ENCODE measurements around the gene SDHC.

Gene SDHC

GRCh38 chr1:161333166-161333565 is 19.0 kb downstream of the SDHC start:
- TF ChIP-seq CTCF (IDR thresholded peaks at IDR 0.05; ENCODE audit: low read depth, low read length, missing control alignments): no peak
- no peak overlapping the region for H3K4me3 ChIP-seq (ENCODE audit: low read depth, low read length)
- DNase-seq (ENCODE audit: low read depth): no peak

- no peak for TF ChIP-seq CTCF (IDR thresholded peaks at IDR 0.05; ENCODE audit: low read depth, low read length, missing control alignments)
Measured at GRCh38 chr1:161335796-161336195, 21.6 kb downstream of the SDHC start.

GRCh38 chr1:161342177-161342576 is 28.0 kb downstream of the SDHC start:
- no peak for TF ChIP-seq CTCF (IDR thresholded peaks at IDR 0.05; ENCODE audit: low read depth, low read length, missing control alignments)

More at GRCh38 chr1:161335796-161336195, 21.6 kb downstream of the SDHC start:
- H3K4me3 ChIP-seq (ENCODE audit: low read depth, low read length): no peak overlapping the region
- no peak for DNase-seq (ENCODE audit: low read depth)

GRCh38 chr1:161342821-161343220 is 28.6 kb downstream of the SDHC start:
- no peak overlapping the region for H3K4me3 ChIP-seq (ENCODE audit: low read depth, low read length)
- DNase-seq (ENCODE audit: low read depth): no peak
- TF ChIP-seq CTCF (IDR thresholded peaks at IDR 0.05; ENCODE audit: low read depth, low read length, missing control alignments): no peak

More at GRCh38 chr1:161342177-161342576, 28.0 kb downstream of the SDHC start:
- H3K4me3 ChIP-seq (ENCODE audit: low read depth, low read length): no peak overlapping the region
- DNase-seq (ENCODE audit: low read depth): no peak

GRCh38 chr1:161350671-161351070 is 36.5 kb downstream of the SDHC start:
- no peak for DNase-seq (ENCODE audit: low read depth)
- H3K4me3 ChIP-seq (ENCODE audit: low read depth, low read length): no peak overlapping the region
- no peak for TF ChIP-seq CTCF (IDR thresholded peaks at IDR 0.05; ENCODE audit: low read depth, low read length, missing control alignments)

- H3K4me3 ChIP-seq (ENCODE audit: low read depth, low read length): no peak overlapping the region
- no peak for TF ChIP-seq CTCF (IDR thresholded peaks at IDR 0.05; ENCODE audit: low read depth, low read length, missing control alignments)
- DNase-seq (ENCODE audit: low read depth): no peak
Measured at GRCh38 chr1:161351482-161351881, 37.3 kb downstream of the SDHC start.

- DNase-seq (ENCODE audit: low read depth): no peak
- no peak for TF ChIP-seq CTCF (IDR thresholded peaks at IDR 0.05; ENCODE audit: low read depth, low read length, missing control alignments)
- no peak overlapping the region for H3K4me3 ChIP-seq (ENCODE audit: low read depth, low read length)
Measured at GRCh38 chr1:161357073-161357472, 42.9 kb downstream of the SDHC start.

Measured in GM12864 (cell line).